ENCODE results near the gene PRKN. TPM values are rescaled to one million over a fixed set of nuclear protein-coding genes. Genes with fewer than 3 reads are reported as not detected.

Gene PRKN
- total and polyA plus RNA-seq, 2 experiments from 2014 or later = 2.3 to 3.9 TPM

DNA sequence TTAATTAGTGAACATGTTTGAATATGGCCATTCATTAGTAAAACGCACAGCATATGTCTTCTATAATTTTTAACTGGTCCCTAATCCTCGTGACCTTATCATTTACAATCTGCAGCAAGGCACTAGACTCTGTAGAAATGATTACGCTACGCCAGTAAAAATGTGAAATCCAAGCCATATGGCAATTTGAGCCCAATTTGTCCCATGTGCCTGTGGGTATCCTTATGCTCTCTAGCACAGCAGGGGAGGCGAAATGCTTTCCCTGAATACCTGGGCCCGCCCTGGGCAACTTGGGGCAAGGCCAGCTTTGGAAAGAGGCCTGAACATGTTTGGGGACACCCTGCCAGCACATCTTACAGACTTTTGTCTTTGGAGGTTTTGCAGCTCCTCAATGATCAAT, 1331.0 kb downstream of the PRKN start:
- Histone ChIP-seq H3K27me3 (no peaks in the 10 kb centered on the region), H3K4me1 (ENCODE audit: insufficient read depth) (no peaks in the 10 kb centered on the region), H3K4me3 (no peak overlapping the region), H4K20me1 (ENCODE audit: insufficient read depth, poor library complexity, severe bottlenecking) (no peaks in the 10 kb centered on the region), H3K9me2 (replicated peaks; ENCODE audit: insufficient read depth) (no peaks in the 10 kb centered on the region), H3K4me2 (no peak overlapping the region), H3K9me3 (ENCODE audit: low read depth) (no peaks in the 10 kb centered on the region), H3K36me3 (replicated peaks; ENCODE audit: insufficient read depth, low read depth) (no peaks in the 10 kb centered on the region), H2AFZ (no peak overlapping the region), H3K27ac (no peak overlapping the region), H3K79me2 (no peaks in the 10 kb centered on the region)
- TF ChIP-seq EZH2phosphoT487 (IDR thresholded peaks at IDR 0.05; ENCODE audit: low read depth, severe bottlenecking, unreplicated experiment) = no peak
- TF ChIP-seq, protein P1, sequence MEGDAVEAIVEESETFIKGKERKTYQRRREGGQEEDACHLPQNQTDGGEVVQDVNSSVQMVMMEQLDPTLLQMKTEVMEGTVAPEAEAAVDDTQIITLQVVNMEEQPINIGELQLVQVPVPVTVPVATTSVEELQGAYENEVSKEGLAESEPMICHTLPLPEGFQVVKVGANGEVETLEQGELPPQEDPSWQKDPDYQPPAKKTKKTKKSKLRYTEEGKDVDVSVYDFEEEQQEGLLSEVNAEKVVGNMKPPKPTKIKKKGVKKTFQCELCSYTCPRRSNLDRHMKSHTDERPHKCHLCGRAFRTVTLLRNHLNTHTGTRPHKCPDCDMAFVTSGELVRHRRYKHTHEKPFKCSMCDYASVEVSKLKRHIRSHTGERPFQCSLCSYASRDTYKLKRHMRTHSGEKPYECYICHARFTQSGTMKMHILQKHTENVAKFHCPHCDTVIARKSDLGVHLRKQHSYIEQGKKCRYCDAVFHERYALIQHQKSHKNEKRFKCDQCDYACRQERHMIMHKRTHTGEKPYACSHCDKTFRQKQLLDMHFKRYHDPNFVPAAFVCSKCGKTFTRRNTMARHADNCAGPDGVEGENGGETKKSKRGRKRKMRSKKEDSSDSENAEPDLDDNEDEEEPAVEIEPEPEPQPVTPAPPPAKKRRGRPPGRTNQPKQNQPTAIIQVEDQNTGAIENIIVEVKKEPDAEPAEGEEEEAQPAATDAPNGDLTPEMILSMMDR (IDR thresholded peaks at IDR 0.05; ENCODE audit: poor library complexity) = no peak
- TF ChIP-seq EZH2 (IDR thresholded peaks at IDR 0.05; ENCODE audit: borderline replicate concordance) = no peak
- no peak for DNase-seq (ENCODE audit: low spot score)
- 77% methylated on average over 6 of the region's 6 CpGs for WGBS (ENCODE audit: low lambda C conversion rate, missing lambda C conversion rate)

DNA sequence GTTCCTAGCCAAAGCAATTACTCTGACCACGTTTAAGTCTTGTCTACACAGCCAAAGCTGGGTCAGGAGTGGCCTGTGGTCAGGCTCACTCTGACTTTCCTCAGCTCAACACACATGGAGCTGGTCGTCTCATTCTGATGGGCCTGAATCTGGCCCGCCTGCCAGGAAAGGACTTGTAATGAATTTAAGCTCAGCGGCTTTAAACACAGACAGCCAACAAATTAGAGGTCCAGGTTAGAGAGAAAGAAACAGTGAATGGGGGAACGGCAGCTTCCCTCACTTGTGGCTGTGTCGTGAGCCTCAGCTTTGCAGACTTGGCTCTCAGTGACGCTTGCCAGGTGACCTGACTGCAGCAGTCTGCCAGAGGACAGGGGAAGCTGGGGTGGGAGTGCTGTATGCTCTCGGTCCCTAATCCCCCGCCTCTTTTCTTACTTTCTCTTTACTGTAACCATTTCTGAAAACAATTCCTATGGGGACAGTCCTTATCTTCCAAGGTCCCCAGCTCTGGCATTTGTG, 1331.8 kb downstream of the PRKN start:
- Histone ChIP-seq H3K9me3 (ENCODE audit: low read depth) (no peaks in the 10 kb centered on the region), H3K4me3 (no peak overlapping the region), H3K36me3 (replicated peaks; ENCODE audit: insufficient read depth, low read depth) (no peaks in the 10 kb centered on the region), H3K9me2 (replicated peaks; ENCODE audit: insufficient read depth) (no peaks in the 10 kb centered on the region), H3K4me2 (no peak overlapping the region), H3K4me1 (ENCODE audit: insufficient read depth) (no peaks in the 10 kb centered on the region), H3K27me3 (no peaks in the 10 kb centered on the region), H3K79me2 (no peaks in the 10 kb centered on the region), H3K27ac (no peak overlapping the region), H2AFZ (no peak overlapping the region), H4K20me1 (ENCODE audit: insufficient read depth, poor library complexity, severe bottlenecking) (no peaks in the 10 kb centered on the region)
- 58% methylated on average over 9 of the region's 9 CpGs for WGBS (ENCODE audit: low lambda C conversion rate, missing lambda C conversion rate)
- DNase-seq (ENCODE audit: low spot score) = no peak
- TF ChIP-seq EZH2 (IDR thresholded peaks at IDR 0.05; ENCODE audit: borderline replicate concordance) = no peak
- TF ChIP-seq EZH2phosphoT487 (IDR thresholded peaks at IDR 0.05; ENCODE audit: low read depth, severe bottlenecking, unreplicated experiment) = no peak
- TF ChIP-seq, protein P1 (IDR thresholded peaks at IDR 0.05; ENCODE audit: poor library complexity) = no peak

DNA sequence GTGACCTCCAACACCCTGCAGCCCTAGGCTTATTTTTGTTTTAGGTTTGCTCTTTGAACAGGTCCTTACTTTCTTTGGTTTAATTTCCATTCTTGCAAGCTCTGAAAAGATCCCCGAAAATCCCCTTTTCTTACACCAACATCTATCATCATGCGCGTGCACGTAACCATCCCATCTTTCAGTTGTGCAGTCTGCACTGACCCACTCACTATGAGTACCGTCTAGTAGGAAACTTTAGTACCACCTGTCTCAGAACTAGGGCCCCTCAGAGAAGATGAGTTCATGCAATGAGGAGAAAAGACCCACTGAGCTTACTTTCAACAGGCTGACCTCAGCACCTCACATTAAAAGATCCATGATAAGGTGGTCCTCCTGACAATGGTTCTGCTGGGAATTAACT, 1333.1 kb downstream of the PRKN start:
- H3K4me2 ChIP-seq = peak overlapping the region; percentile 72

More for the DNA sequence above, 1333.1 kb downstream of the PRKN start:
- Histone ChIP-seq H3K27me3 (no peaks in the 10 kb centered on the region), H3K36me3 (replicated peaks; ENCODE audit: insufficient read depth, low read depth) (no peaks in the 10 kb centered on the region), H3K9me3 (ENCODE audit: low read depth) (no peaks in the 10 kb centered on the region), H3K4me1 (ENCODE audit: insufficient read depth) (no peaks in the 10 kb centered on the region), H2AFZ (no peak overlapping the region), H4K20me1 (ENCODE audit: insufficient read depth, poor library complexity, severe bottlenecking) (no peaks in the 10 kb centered on the region), H3K79me2 (no peaks in the 10 kb centered on the region), H3K4me3 (no peak overlapping the region), H3K27ac (no peak overlapping the region), H3K9me2 (replicated peaks; ENCODE audit: insufficient read depth) (no peaks in the 10 kb centered on the region)
- 89% methylated on average over 5 of the region's 5 CpGs for WGBS (ENCODE audit: low lambda C conversion rate, missing lambda C conversion rate)
- no peak for TF ChIP-seq EZH2phosphoT487 (IDR thresholded peaks at IDR 0.05; ENCODE audit: low read depth, severe bottlenecking, unreplicated experiment)
- TF ChIP-seq, protein P1 (IDR thresholded peaks at IDR 0.05; ENCODE audit: poor library complexity) = no peak
- no peak for TF ChIP-seq EZH2 (IDR thresholded peaks at IDR 0.05; ENCODE audit: borderline replicate concordance)
- DNase-seq (ENCODE audit: low spot score) = no peak
